H9 (cell line): ENCODE results near the gene LRRC34. TPM values are rescaled to one million over a fixed set of nuclear protein-coding genes. Genes with fewer than 3 reads are reported as not detected.

Source experiments
- DNase-seq: peaks from one replicate; pipeline ENCODE4 v3.0.0-alpha.2; 2017
- H2AFZ ChIP-seq: one replicate; pipeline ENCODE4 v1.6.1; 2013; ENCODE audit warnings: mild to moderate bottlenecking, low read length, control low read depth, moderate library complexity
- H2AK5ac ChIP-seq: 2 replicates; pipeline ENCODE4 v1.6.1; 2013; ENCODE audit warnings: low read length, control low read depth, mixed read lengths; ENCODE audit not compliant: insufficient read length
- H2BK120ac ChIP-seq: one replicate; pipeline ENCODE4 v1.6.1; 2013; ENCODE audit warnings: low read depth, mild to moderate bottlenecking, low read length, control low read depth, inconsistent platforms; ENCODE audit not compliant: poor library complexity, severe bottlenecking
- H2BK12ac ChIP-seq: 2 replicates; pipeline ENCODE4 v1.6.1; 2013; ENCODE audit warnings: low read length, control low read depth, mixed read lengths, low read depth; ENCODE audit not compliant: insufficient read length
- H2BK15ac ChIP-seq: 2 replicates; pipeline ENCODE4 v1.6.1; 2013; ENCODE audit warnings: low read depth, low read length, control low read depth
- H2BK20ac ChIP-seq: one replicate; pipeline ENCODE4 v1.6.1; 2013; ENCODE audit warnings: low read depth, mild to moderate bottlenecking, low read length, control low read depth, inconsistent platforms; ENCODE audit not compliant: poor library complexity, severe bottlenecking
- H2BK5ac ChIP-seq: 2 replicates; pipeline ENCODE4 v1.6.1; 2013; ENCODE audit warnings: low read length, control low read depth, mixed read lengths; ENCODE audit not compliant: insufficient read length
- H3K14ac ChIP-seq: 2 replicates; pipeline ENCODE4 v1.6.1; 2013; ENCODE audit warnings: low read length, control low read depth; ENCODE audit not compliant: insufficient read depth
- H3K18ac ChIP-seq: 2 replicates; pipeline ENCODE4 v1.6.1; 2013; ENCODE audit warnings: low read depth, mild to moderate bottlenecking, mixed read lengths, low read length, control low read depth; ENCODE audit not compliant: insufficient read length
- H3K23ac ChIP-seq: 2 replicates; pipeline ENCODE4 v1.6.1; 2013; ENCODE audit warnings: low read length, control low read depth, mixed read lengths, low read depth; ENCODE audit not compliant: insufficient read length
- H3K23me2 ChIP-seq: 2 replicates; pipeline ENCODE4 v1.6.1; 2013; ENCODE audit warnings: low read depth, mild to moderate bottlenecking, mixed read lengths, low read length, control low read depth; ENCODE audit not compliant: insufficient read length, poor library complexity, severe bottlenecking
- H3K27ac ChIP-seq: 2 replicates; pipeline ENCODE4 v1.5.1; 2013; ENCODE audit warnings: low read length, control low read depth, mixed read lengths, low read depth; ENCODE audit not compliant: insufficient read length
- H3K27me3 ChIP-seq: 2 replicates; pipeline ENCODE4 v1.6.1; 2013; ENCODE audit warnings: low read length, control low read depth, inconsistent platforms; ENCODE audit not compliant: insufficient read depth
- H3K4ac ChIP-seq: 2 replicates; pipeline ENCODE4 v1.6.1; 2013; ENCODE audit warnings: low read depth, mild to moderate bottlenecking, control low read depth, inconsistent platforms, low read length, moderate library complexity
- H3K4me1 ChIP-seq: 2 replicates; pipeline ENCODE4 v1.6.1; 2013; ENCODE audit warnings: low read length, control low read depth, inconsistent platforms; ENCODE audit not compliant: insufficient read depth
- H3K4me2 ChIP-seq: 2 replicates; pipeline ENCODE4 v1.6.1; 2013; ENCODE audit warnings: low read length, control low read depth, mixed read lengths; ENCODE audit not compliant: insufficient read length, insufficient read depth
- H3K56ac ChIP-seq: 2 replicates; pipeline ENCODE4 v1.6.1; 2013; ENCODE audit warnings: low read depth, mild to moderate bottlenecking, mixed read lengths, low read length, control low read depth; ENCODE audit not compliant: insufficient read length
- H3K79me1 ChIP-seq: 2 replicates; pipeline ENCODE4 v1.6.1; 2013; ENCODE audit warnings: low read depth, mild to moderate bottlenecking, moderate library complexity, low read length, control low read depth, inconsistent platforms; ENCODE audit not compliant: insufficient read depth, poor library complexity, severe bottlenecking
- H3K79me2 ChIP-seq: 2 replicates; pipeline ENCODE4 v1.6.1; 2013; ENCODE audit warnings: low read length, control low read depth, inconsistent platforms; ENCODE audit not compliant: insufficient read depth
- H3K9ac ChIP-seq: 2 replicates; pipeline ENCODE4 v1.6.1; 2013; ENCODE audit warnings: low read length, control low read depth, mixed read lengths; ENCODE audit not compliant: insufficient read length; ENCODE audit errors: extremely low read depth
- H3K9me3 ChIP-seq: one replicate; pipeline ENCODE4 v1.6.1; 2013; ENCODE audit warnings: low read depth, low read length, inconsistent platforms; ENCODE audit not compliant: control insufficient read depth
- H3T11ph ChIP-seq: one replicate; pipeline ENCODE4 v1.6.1; 2013; ENCODE audit warnings: mild to moderate bottlenecking, low read length, control low read depth, inconsistent platforms
- H4K20me1 ChIP-seq: one replicate; pipeline ENCODE4 v1.6.1; 2013; ENCODE audit not compliant: control insufficient read depth, insufficient read length, insufficient read depth
- H4K5ac ChIP-seq: 2 replicates; pipeline ENCODE4 v1.6.1; 2013; ENCODE audit warnings: low read depth, mild to moderate bottlenecking, mixed read lengths, low read length, control low read depth; ENCODE audit not compliant: insufficient read length
- H4K8ac ChIP-seq: replicated peaks from 2 replicates; pipeline ENCODE4 v1.6.1; 2013; ENCODE audit warnings: low read length, control low read depth, mixed read lengths, low read depth; ENCODE audit not compliant: insufficient read length
- H4K91ac ChIP-seq: 2 replicates; pipeline ENCODE4 v1.6.1; 2013; ENCODE audit warnings: low read depth, mild to moderate bottlenecking, moderate library complexity, mixed read lengths, low read length, control low read depth; ENCODE audit not compliant: insufficient read length
- H3K27ac Mint-ChIP-seq, 3 experiments: 2 replicates in 2 of 3; 3 replicates in 1 of 3; pipeline ENCODE4 v1.8.0; 2020 to 2021; ENCODE audit warnings: mixed read lengths in 3 of 3, mild to moderate bottlenecking in 1 of 3, moderate library complexity in 1 of 3
- H3K27me3 Mint-ChIP-seq: 2 replicates; pipeline ENCODE4 v1.8.0; 2021; ENCODE audit warnings: low read depth, mild to moderate bottlenecking, moderate library complexity, mixed read lengths
- H3K36me3 Mint-ChIP-seq, 3 experiments: 2 replicates in 2 of 3; 3 replicates in 1 of 3; pipeline ENCODE4 v1.8.0; 2020 to 2021; ENCODE audit warnings: low read depth in 3 of 3, mixed read lengths in 3 of 3; ENCODE audit not compliant: insufficient read depth in 1 of 3
- H3K4me1 Mint-ChIP-seq, 2 experiments: 2 replicates each; pipeline ENCODE4 v1.8.0; 2020; ENCODE audit warnings: mixed read lengths in 2 of 2
- H3K4me3 Mint-ChIP-seq, 2 experiments: 2 replicates in 1 of 2; 3 replicates in 1 of 2; pipeline ENCODE4 v1.8.0; 2020 to 2021; ENCODE audit warnings: mild to moderate bottlenecking in 2 of 2, mixed read lengths in 2 of 2, moderate library complexity in 1 of 2
- H3K9me3 Mint-ChIP-seq, 2 experiments: 2 replicates in 1 of 2; 3 replicates in 1 of 2; pipeline ENCODE4 v1.8.0; 2020; ENCODE audit warnings: mild to moderate bottlenecking in 2 of 2, mixed read lengths in 2 of 2, moderate library complexity in 1 of 2
- whole genome bisulfite sequencing: extraction: QIAGEN DNeasy Blood & Tissue Kit; methylation state at CpG from one replicate; pipeline ENCODE4 v1.1.7; 2013; ENCODE audit warnings: missing lambda C conversion rate, low lambda C conversion rate, mixed read lengths; ENCODE audit not compliant: insufficient read length; ENCODE audit errors: extremely low coverage; 5-methylcytosine and 5-hydroxymethylcytosine counted together
- total RNA-seq: library from RNA; stranded (reverse); gene quantifications from 2 replicates; pipeline ENCODE4 v1.2.1, GENCODE V29; 2021
- TF ChIP-seq, protein P1 (sequence below): fragments of 200-600 bp; sonication (generic); conservative IDR thresholded peaks from 3 replicates; pipeline ENCODE4 v1.8.0; 2021; ENCODE audit warnings: antibody characterized with exemption, mild to moderate bottlenecking

Gene LRRC34
- total RNA-seq, 1 experiment from 2014 or later = 4.6 TPM

GRCh38 chr3:169848741-169849140 is 36.0 kb upstream of the LRRC34 start:
- Histone ChIP-seq H2BK120ac (no peak overlapping the region), H4K91ac (no peak overlapping the region), H3K79me1 (no peaks in the 10 kb centered on the region), H3K18ac (no peak overlapping the region), H3K14ac (no peak overlapping the region), H2BK15ac (no peak overlapping the region), H4K20me1 (no peaks in the 10 kb centered on the region), H3K23ac (no peak overlapping the region), H2BK12ac (no peak overlapping the region), H3K27me3 (no peaks in the 10 kb centered on the region; the same call in 1 of the 2 replicates), H4K5ac (no peak overlapping the region), H3K4me2 (no peak overlapping the region), H3K4me1 (no peaks in the 10 kb centered on the region), H3K4ac (no peak overlapping the region), H3K79me2 (no peaks in the 10 kb centered on the region), H3T11ph (no peak overlapping the region), H3K27ac (no peak overlapping the region), H2AK5ac (no peak overlapping the region), H3K9me3 (no peaks in the 10 kb centered on the region), H3K56ac (no peak overlapping the region), H2AFZ (no peak overlapping the region), H2BK20ac (no peak overlapping the region), H2BK5ac (no peak overlapping the region), H3K23me2 (no peaks in the 10 kb centered on the region), H4K8ac (no peak overlapping the region), H3K9ac (no peak overlapping the region)
- no peak overlapping the region for H3K4me3 Mint-ChIP-seq
- no CpG with 5 or more reads among the region's 3 CpGs for WGBS
- H3K27ac Mint-ChIP-seq = no peak overlapping the region
- no peaks in the 10 kb centered on the region for H3K9me3 Mint-ChIP-seq
- DNase-seq = no peak
- H3K27me3 Mint-ChIP-seq = no peaks in the 10 kb centered on the region
- TF ChIP-seq, protein P1, sequence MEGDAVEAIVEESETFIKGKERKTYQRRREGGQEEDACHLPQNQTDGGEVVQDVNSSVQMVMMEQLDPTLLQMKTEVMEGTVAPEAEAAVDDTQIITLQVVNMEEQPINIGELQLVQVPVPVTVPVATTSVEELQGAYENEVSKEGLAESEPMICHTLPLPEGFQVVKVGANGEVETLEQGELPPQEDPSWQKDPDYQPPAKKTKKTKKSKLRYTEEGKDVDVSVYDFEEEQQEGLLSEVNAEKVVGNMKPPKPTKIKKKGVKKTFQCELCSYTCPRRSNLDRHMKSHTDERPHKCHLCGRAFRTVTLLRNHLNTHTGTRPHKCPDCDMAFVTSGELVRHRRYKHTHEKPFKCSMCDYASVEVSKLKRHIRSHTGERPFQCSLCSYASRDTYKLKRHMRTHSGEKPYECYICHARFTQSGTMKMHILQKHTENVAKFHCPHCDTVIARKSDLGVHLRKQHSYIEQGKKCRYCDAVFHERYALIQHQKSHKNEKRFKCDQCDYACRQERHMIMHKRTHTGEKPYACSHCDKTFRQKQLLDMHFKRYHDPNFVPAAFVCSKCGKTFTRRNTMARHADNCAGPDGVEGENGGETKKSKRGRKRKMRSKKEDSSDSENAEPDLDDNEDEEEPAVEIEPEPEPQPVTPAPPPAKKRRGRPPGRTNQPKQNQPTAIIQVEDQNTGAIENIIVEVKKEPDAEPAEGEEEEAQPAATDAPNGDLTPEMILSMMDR = no peak
- H3K4me1 Mint-ChIP-seq = peaks cover 0 to under 1% of the 10 kb centered on the region in 2 experiments; a peak in 1 of 4 replicates
- H3K36me3 Mint-ChIP-seq = no peaks in the 10 kb centered on the region
